Activated CD8-positive, alpha-beta T cell treated with anti-CD3 and anti-CD28 coated beads for 36 hours (primary cell): ENCODE data around the gene TNIP2. TPM values are rescaled to one million over a fixed set of nuclear protein-coding genes. Genes with fewer than 3 reads are reported as not detected.
A peak's percentile ranks its signal among the peaks of the same experiment; 100 is the strongest.

ENCODE experiments used
- ATAC-seq: fragments of 200-7000 bp; cut with Tn5 transposase; one replicate; pipeline ENCODE4 v1.10.0; 2021; ENCODE audit warnings: mild to moderate bottlenecking, moderate library complexity
- CTCF ChIA-PET: fragments of 350-600 bp; sonication (Branson Sonifier 250); formaldehyde crosslinking; loops from one replicate; lab custom pipeline; 2021; ENCODE audit warnings: antibody characterized with exemption; lab: Charles Lee
- POLR2A ChIA-PET: fragments of 350-600 bp; sonication (Branson Sonifier 250); formaldehyde crosslinking; loops from one replicate; lab custom pipeline; 2021; ENCODE audit warnings: antibody characterized with exemption; lab: Charles Lee
- DNase-seq: peaks from one replicate; pipeline ENCODE4 v3.0.0-alpha.2; 2020
- H3K27ac Mint-ChIP-seq: one replicate; pipeline ENCODE4 v1.8.0; 2021; ENCODE audit warnings: mild to moderate bottlenecking, mixed read lengths
- H3K27me3 Mint-ChIP-seq: one replicate; pipeline ENCODE4 v1.8.0; 2021; ENCODE audit warnings: mixed read lengths
- H3K36me3 Mint-ChIP-seq: one replicate; pipeline ENCODE4 v1.8.0; 2021; ENCODE audit warnings: low read depth, mixed read lengths
- H3K4me1 Mint-ChIP-seq: one replicate; pipeline ENCODE4 v1.8.0; 2021; ENCODE audit warnings: low read depth, mixed read lengths
- H3K4me3 Mint-ChIP-seq: one replicate; pipeline ENCODE4 v1.8.0; 2021; ENCODE audit warnings: mild to moderate bottlenecking, moderate library complexity, mixed read lengths
- H3K9me3 Mint-ChIP-seq: one replicate; pipeline ENCODE4 v1.8.0; 2021; ENCODE audit warnings: mixed read lengths
- CTCF ChIP-seq: fragments of 200-600 bp; IDR thresholded peaks from one replicate; pipeline ENCODE4 v1.8.0; 2022; ENCODE audit warnings: antibody characterized with exemption, mild to moderate bottlenecking
- intact Hi-C: fragments of 100-400 bp; cut with micrococcal nuclease; formaldehyde crosslinking; loops from one replicate; pipeline ENCODE4 v1.10.0; 2022
- total RNA-seq, 2 experiments: library from RNA; stranded (reverse); gene quantifications; one replicate each; pipeline ENCODE4 v1.2.3, GENCODE V29; 2021

Gene TNIP2
- total RNA-seq, 2 experiments from 2014 or later = 46.1 to 48.1 TPM

- no peaks in the 10 kb centered on the region for H3K36me3 Mint-ChIP-seq
- H3K4me1 Mint-ChIP-seq = peaks cover 25% of the 10 kb centered on the region
- peak overlapping the region; percentile 53 for H3K27ac Mint-ChIP-seq
- H3K4me3 Mint-ChIP-seq = no peak overlapping the region
- H3K27me3 Mint-ChIP-seq = no peaks in the 10 kb centered on the region
- peaks cover 2% of the 10 kb centered on the region for H3K9me3 Mint-ChIP-seq
- intact Hi-C loops = no loop called here
- ChIA-PET POLR2A (interaction anchor here (0.6 to 1.2 kb wide), 5 partner anchors 11 to 166 kb away, joined by 3 to 4 read pairs (median 3); no protein-coding TSS in a partner anchor), CTCF (interaction anchor here (0.7 to 1.6 kb wide), 2 partner anchors 10 to 15 kb away, joined by 3 to 5 read pairs; no protein-coding TSS in a partner anchor)
- no peak for TF ChIP-seq CTCF
- ATAC-seq (peak; percentile 55), DNase-seq (no peak)
Measured at GRCh38 chr4:2771264-2771663, 15.1 kb upstream of the TNIP2 start.

GRCh38 chr4:2768921-2769336, 12.8 kb upstream of the TNIP2 start:
- H3K27ac Mint-ChIP-seq = no peak overlapping the region
- no peak for TF ChIP-seq CTCF
- H3K27me3 Mint-ChIP-seq = no peaks in the 10 kb centered on the region
- CTCF ChIA-PET = no interaction called here
- H3K36me3 Mint-ChIP-seq = no peaks in the 10 kb centered on the region
- H3K4me3 Mint-ChIP-seq = no peak overlapping the region
- DNase-seq (no peak), ATAC-seq (no peak)
- peaks cover 2% of the 10 kb centered on the region for H3K9me3 Mint-ChIP-seq
- POLR2A ChIA-PET = interaction anchor here (0.6 to 1.2 kb wide), 2 partner anchors 12 to 187 kb away, joined by 3 read pairs; no protein-coding TSS in a partner anchor
- intact Hi-C loops = loop anchor here (5.0 kb wide), 1 partner anchor 168 kb away; no protein-coding TSS in a partner anchor
- H3K4me1 Mint-ChIP-seq = peaks cover 28% of the 10 kb centered on the region

DNA sequence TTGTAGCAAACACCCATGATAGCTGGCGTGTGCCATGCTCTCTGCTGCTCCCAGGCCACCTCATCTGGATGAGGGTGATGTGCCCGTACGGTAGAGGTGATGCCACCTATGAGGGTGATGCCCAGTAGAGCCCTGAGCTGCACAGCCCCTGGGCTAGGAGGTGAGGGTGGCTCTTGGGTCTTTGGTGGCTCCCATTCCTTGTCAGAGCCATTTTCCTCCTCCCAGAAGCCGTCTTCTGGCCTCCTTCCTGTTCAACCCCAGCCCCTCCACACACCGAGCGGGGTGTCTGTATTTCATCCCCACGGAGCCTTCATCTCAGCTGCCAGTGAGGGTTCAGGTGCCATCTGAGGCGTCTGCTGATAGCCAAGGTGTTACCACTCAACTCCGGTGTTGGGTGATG, 12.0 kb upstream of the TNIP2 start:
- no peak for DNase-seq
- ChIA-PET POLR2A (interaction anchor here (0.8 to 1.5 kb wide), 3 partner anchors 11 to 18 kb away, joined by 3 to 6 read pairs (median 3); partner anchors contain the start of gene TNIP2), CTCF (interaction anchor here (1.0 kb wide), 1 partner anchor 43 kb away, joined by 3 read pairs; no protein-coding TSS in a partner anchor)
- no peak overlapping the region for H3K4me3 Mint-ChIP-seq
- H3K27ac Mint-ChIP-seq = no peak overlapping the region
- H3K9me3 Mint-ChIP-seq = peaks cover 2% of the 10 kb centered on the region
- peaks cover 28% of the 10 kb centered on the region for H3K4me1 Mint-ChIP-seq
- no peak for TF ChIP-seq CTCF
- no peaks in the 10 kb centered on the region for H3K27me3 Mint-ChIP-seq
- no peak for ATAC-seq
- intact Hi-C loops = loop anchor here (5.0 kb wide), 1 partner anchor 169 kb away; no protein-coding TSS in a partner anchor
- no peaks in the 10 kb centered on the region for H3K36me3 Mint-ChIP-seq

GRCh38 chr4:2767705-2768074, 11.6 kb upstream of the TNIP2 start:
- no peaks in the 10 kb centered on the region for H3K27me3 Mint-ChIP-seq
- POLR2A ChIA-PET = interaction anchor here (0.8 to 1.5 kb wide), 2 partner anchors 12 to 18 kb away, joined by 3 to 6 read pairs; partner anchors contain the start of gene TNIP2
- H3K36me3 Mint-ChIP-seq = no peaks in the 10 kb centered on the region
- ATAC-seq (no peak), DNase-seq (no peak)
- no peak for TF ChIP-seq CTCF
- intact Hi-C loops = loop anchor here (5.0 kb wide), 1 partner anchor 170 kb away; no protein-coding TSS in a partner anchor
- H3K4me1 Mint-ChIP-seq = peaks cover 28% of the 10 kb centered on the region
- H3K27ac Mint-ChIP-seq = no peak overlapping the region
- CTCF ChIA-PET = interaction anchor here (1.0 to 1.8 kb wide), 2 partner anchors 12 to 43 kb away, joined by 3 to 5 read pairs; partner anchors contain the start of gene TNIP2
- H3K9me3 Mint-ChIP-seq = peaks cover 2% of the 10 kb centered on the region
- no peak overlapping the region for H3K4me3 Mint-ChIP-seq
